ENCODE data around the gene SPTB.
"Not testable (repeated sequence)": the region's sequence is repeated elsewhere in the genome, so short reads cannot be mapped to it uniquely, and the experiment has no call there.

The SPTB gene

GRCh38 chr14:64879635-64880220 lies at the start of gene SPTB:
SPTB (minus strand) TSS chr14:64879907; CDS start chr14:64823094, 56,813 bp downstream.
- DNase-seq: peak; percentile 72 to 78

- no peak for DNase-seq
Observed at GRCh38 chr14:64929014-64929359, 49.3 kb upstream of the SPTB start.

GRCh38 chr14:64928239-64929013 lies 48.7 kb upstream of the SPTB start:
- no peak for DNase-seq

- DNase-seq: no peak
Observed at GRCh38 chr14:64927031-64927430, 47.3 kb upstream of the SPTB start.

- DNase-seq: no peak
Observed at GRCh38 chr14:64926398-64926995, 46.8 kb upstream of the SPTB start.

- DNase-seq: no peak
Observed at GRCh38 chr14:64923015-64923414, 43.3 kb upstream of the SPTB start.

- DNase-seq: no peak
Observed at GRCh38 chr14:64920465-64920864, 40.8 kb upstream of the SPTB start.

- no peak for DNase-seq
Observed at GRCh38 chr14:64919618-64920017, 39.9 kb upstream of the SPTB start.

GRCh38 chr14:64919215-64919614 lies 39.5 kb upstream of the SPTB start:
- no peak for DNase-seq

- no peak for DNase-seq
Observed at GRCh38 chr14:64918216-64918615, 38.5 kb upstream of the SPTB start.

GRCh38 chr14:64915797-64916196 lies 36.1 kb upstream of the SPTB start:
- DNase-seq: no peak

GRCh38 chr14:64915029-64915424 lies 35.3 kb upstream of the SPTB start:
- DNase-seq: no peak

- DNase-seq: peak; percentile 98
Observed at GRCh38 chr14:64914237-64915028, 34.7 kb upstream of the SPTB start, which contains the start of gene CHURC1. CHURC1 (plus strand) TSS chr14:64914455; CDS start chr14:64914496, 41 bp downstream.

- DNase-seq: not testable (repeated sequence)
Observed at GRCh38 chr14:64913477-64913876, 33.8 kb upstream of the SPTB start.

- DNase-seq: no peak
Observed at GRCh38 chr14:64912261-64912660, 32.6 kb upstream of the SPTB start.

GRCh38 chr14:64910847-64911495 lies 31.3 kb upstream of the SPTB start:
- DNase-seq: no peak

GRCh38 chr14:64906022-64906421 lies 26.3 kb upstream of the SPTB start:
- no peak for DNase-seq

- DNase-seq: no peak
Observed at GRCh38 chr14:64899958-64900357, 20.3 kb upstream of the SPTB start.

- DNase-seq: no peak
Observed at GRCh38 chr14:64891839-64892375, 12.2 kb upstream of the SPTB start.

GRCh38 chr14:64891173-64891838 lies 11.6 kb upstream of the SPTB start:
- no peak for DNase-seq

GRCh38 chr14:64889352-64889751 lies 9.6 kb upstream of the SPTB start:
- DNase-seq: no peak

- no peak for DNase-seq
Observed at GRCh38 chr14:64885559-64885958, 5.9 kb upstream of the SPTB start.
